HepG2 (cell line): ENCODE measurements around the gene SMARCA4. TPM values are rescaled to one million over a fixed set of nuclear protein-coding genes. Genes with fewer than 3 reads are reported as not detected.

Source experiments
- AGO2 ChIP-seq: fragments of 200-400 bp; formaldehyde crosslinking; optimal IDR thresholded peaks from 2 replicates; pipeline ENCODE3; 2017; ENCODE audit warnings: mild to moderate bottlenecking, low read depth, low read length, moderate library complexity
- BRD4 ChIP-seq: sonication (generic); formaldehyde crosslinking; IDR thresholded peaks from 2 replicates; pipeline ENCODE4 v1.4.0; 2020; ENCODE audit warnings: missing genetic modification reagents
- CBX2 ChIP-seq, 2 experiments: fragments of 200-600 bp in 1 of 2; sonication (generic); formaldehyde crosslinking in 1 of 2; IDR thresholded peaks; 2 replicates each; pipeline versions ENCODE4 v1.7.0 to v1.8.1; 2018 to 2022; ENCODE audit warnings: low read depth in 2 of 2, low read length in 1 of 2, mild to moderate bottlenecking in 1 of 2, missing genetic modification reagents in 1 of 2
- DR1 ChIP-seq: sonication (generic); formaldehyde crosslinking; IDR thresholded peaks from 2 replicates; pipeline ENCODE4 v1.8.0; 2021; ENCODE audit warnings: mild to moderate bottlenecking, missing genetic modification reagents, inconsistent platforms
- FOSL2 ChIP-seq: sonication (generic); formaldehyde crosslinking; IDR thresholded peaks from 2 replicates; pipeline ENCODE4 v1.4.0; 2020; ENCODE audit warnings: missing genetic modification reagents
- HNF4G ChIP-seq, 2 experiments: sonication (generic) in 1 of 2; formaldehyde crosslinking in 1 of 2; IDR thresholded peaks; 2 replicates each; pipeline versions ENCODE4 v1.4.0 to v1.6.1; 2011 to 2020; ENCODE audit warnings: borderline replicate concordance in 2 of 2, low read depth in 2 of 2, mild to moderate bottlenecking in 2 of 2, low read length in 1 of 2, missing genetic modification reagents in 1 of 2, moderate library complexity in 1 of 2
- KAT2B ChIP-seq: fragments of 150-350 bp; IDR thresholded peaks from 2 replicates; pipeline ENCODE4 v1.6.1; 2014; ENCODE audit warnings: low read depth, low read length, borderline replicate concordance
- KDM2A ChIP-seq: sonication (generic); formaldehyde crosslinking; IDR thresholded peaks from 2 replicates; pipeline ENCODE4 v1.4.0; 2020; ENCODE audit warnings: low read depth, missing genetic modification reagents, borderline replicate concordance
- KDM5A ChIP-seq: fragments of 200-600 bp; sonication (generic); IDR thresholded peaks from 2 replicates; pipeline ENCODE4 v1.7.0; 2018; ENCODE audit warnings: antibody characterized with exemption, mild to moderate bottlenecking, low read length, borderline replicate concordance
- NR2F6 ChIP-seq, 2 experiments: IDR thresholded peaks; 2 replicates each; pipeline ENCODE4 v1.6.1; 2016; ENCODE audit warnings: antibody characterized with exemption in 1 of 2, mild to moderate bottlenecking in 1 of 2
- POLR2AphosphoS2 ChIP-seq: IDR thresholded peaks from 2 replicates; pipeline ENCODE4 v1.6.1; 2011; ENCODE audit warnings: low read depth, low read length, improper control_type of control experiment
- RFX5 ChIP-seq: IDR thresholded peaks from 2 replicates; pipeline ENCODE4 v1.6.1; 2011; ENCODE audit warnings: low read depth, low read length, improper control_type of control experiment
- SALL1 ChIP-seq: sonication (generic); formaldehyde crosslinking; IDR thresholded peaks from 2 replicates; pipeline ENCODE4 v1.8.0; 2022; ENCODE audit warnings: mild to moderate bottlenecking, missing genetic modification reagents
- SP2 ChIP-seq: sonication (generic); formaldehyde crosslinking; IDR thresholded peaks from 2 replicates; pipeline ENCODE4 v1.5.1; 2020; ENCODE audit warnings: mild to moderate bottlenecking, missing genetic modification reagents
- TAF1 ChIP-seq: sonication (generic); formaldehyde crosslinking; IDR thresholded peaks from 2 replicates; pipeline ENCODE4 v1.4.0; 2020; ENCODE audit warnings: missing genetic modification reagents
- TMF1 ChIP-seq: sonication (generic); formaldehyde crosslinking; IDR thresholded peaks from 2 replicates; pipeline ENCODE4 v1.8.1; 2022; ENCODE audit warnings: low read depth, missing genetic modification reagents
- U2AF1 ChIP-seq: fragments of 200-400 bp; formaldehyde crosslinking; optimal IDR thresholded peaks from 2 replicates; pipeline ENCODE3; 2017; ENCODE audit warnings: mild to moderate bottlenecking, low read depth, low read length
- YY1 ChIP-seq: IDR thresholded peaks from 2 replicates; pipeline ENCODE4 v1.6.1; 2011; ENCODE audit warnings: low read length, low read depth, moderate library complexity, mild to moderate bottlenecking; ENCODE audit not compliant: insufficient read depth, insufficient replicate concordance
- ZFP62 ChIP-seq: sonication (generic); formaldehyde crosslinking; IDR thresholded peaks from 2 replicates; pipeline ENCODE4 v1.4.0; 2020; ENCODE audit warnings: missing genetic modification reagents
- ZNF446 ChIP-seq: sonication (generic); formaldehyde crosslinking; IDR thresholded peaks from 2 replicates; pipeline ENCODE4 v1.5.0; 2020; ENCODE audit warnings: mild to moderate bottlenecking, missing genetic modification reagents
- ZNF557 ChIP-seq: sonication (generic); formaldehyde crosslinking; IDR thresholded peaks from 2 replicates; pipeline ENCODE4 v1.4.0; 2020; ENCODE audit warnings: missing genetic modification reagents
- ZNF564 ChIP-seq: sonication (generic); formaldehyde crosslinking; IDR thresholded peaks from 2 replicates; pipeline ENCODE4 v1.8.1; 2023; ENCODE audit warnings: mild to moderate bottlenecking, missing genetic modification reagents
- ZNF577 ChIP-seq: sonication (generic); formaldehyde crosslinking; IDR thresholded peaks from 2 replicates; pipeline ENCODE4 v1.4.0; 2020; ENCODE audit warnings: mild to moderate bottlenecking, low read depth, missing genetic modification reagents, borderline replicate concordance
- ZNF709 ChIP-seq: sonication (generic); formaldehyde crosslinking; IDR thresholded peaks from 2 replicates; pipeline ENCODE4 v1.5.0; 2020; ENCODE audit warnings: mild to moderate bottlenecking, missing genetic modification reagents
- ZNF747 ChIP-seq: sonication (generic); formaldehyde crosslinking; IDR thresholded peaks from 2 replicates; pipeline ENCODE4 v1.8.1; 2023; ENCODE audit warnings: missing genetic modification reagents, mild to moderate bottlenecking, borderline replicate concordance
- ZSCAN29 ChIP-seq: sonication (generic); formaldehyde crosslinking; conservative IDR thresholded peaks from 2 replicates; pipeline ENCODE4 v1.4.0; 2020; ENCODE audit warnings: mild to moderate bottlenecking, missing genetic modification reagents
- polyA plus RNA-seq, 8 experiments: library from polyadenylated mRNA; depleted of rRNA in 3 of 8; stranded (reverse) in 7 of 8; unstranded in 1 of 8; fragments of >200 nt; fragmentation: Illumina TruSeq in 4 of 8; extraction: Trizol in 4 of 8; gene quantifications; 2 replicates each; pipeline versions ENCODE4 v1.2.1 to v1.2.3, GENCODE V29; 2011 to 2016; ENCODE audit warnings: low read depth in 4 of 8, missing spikeins in 1 of 8, mixed read lengths in 1 of 8; ENCODE audit not compliant: insufficient read depth in 1 of 8
- total RNA-seq, 5 experiments: library from RNA; depleted of rRNA; stranded (reverse); fragments of >200 nt; fragmentation: Illumina TruSeq; extraction: Trizol; gene quantifications; 2 replicates each; pipeline ENCODE4 v1.2.3, GENCODE V29; 2016; ENCODE audit warnings: low read depth in 1 of 5
- TF ChIP-seq, protein P1 (sequence below): IDR thresholded peaks from 2 replicates; pipeline ENCODE4 v1.6.1; 2018; ENCODE audit warnings: missing genetic modification reagents
- TF ChIP-seq, protein P2 (sequence below): sonication (generic); formaldehyde crosslinking; IDR thresholded peaks from 2 replicates; pipeline ENCODE4 v1.5.0; 2020; ENCODE audit warnings: missing genetic modification reagents

Gene SMARCA4
- total and polyA plus RNA-seq, 2 of the 13 experiments (the other 11 are each of a cell fraction or from before 2014, with no cell fraction given): 25.4 to 45.9 TPM

DNA sequence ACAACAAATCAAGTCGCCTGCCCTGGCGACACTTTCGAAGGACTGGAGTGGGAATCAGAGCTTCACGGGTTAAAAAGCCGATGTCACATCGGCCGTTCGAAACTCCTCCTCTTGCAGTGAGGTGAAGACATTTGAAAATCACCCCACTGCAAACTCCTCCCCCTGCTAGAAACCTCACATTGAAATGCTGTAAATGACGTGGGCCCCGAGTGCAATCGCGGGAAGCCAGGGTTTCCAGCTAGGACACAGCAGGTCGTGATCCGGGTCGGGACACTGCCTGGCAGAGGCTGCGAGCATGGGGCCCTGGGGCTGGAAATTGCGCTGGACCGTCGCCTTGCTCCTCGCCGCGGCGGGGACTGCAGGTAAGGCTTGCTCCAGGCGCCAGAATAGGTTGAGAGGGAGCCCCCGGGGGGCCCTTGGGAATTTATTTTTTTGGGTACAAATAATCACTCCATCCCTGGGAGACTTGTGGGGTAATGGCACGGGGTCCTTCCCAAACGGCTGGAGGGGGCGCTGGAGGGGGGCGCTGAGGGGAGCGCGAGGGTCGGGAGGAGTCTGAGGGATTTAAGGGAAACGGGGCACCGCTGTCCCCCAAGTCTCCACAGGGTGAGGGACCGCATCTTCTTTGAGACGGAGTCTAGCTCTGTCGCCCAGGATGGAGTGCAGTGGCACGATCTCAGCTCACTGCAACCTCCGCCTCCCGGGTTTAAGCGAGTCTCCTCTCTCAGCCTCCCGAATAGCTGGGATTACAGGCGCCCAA, 128.6 kb downstream of the SMARCA4 start, which contains the start of gene LDLR (continued):
- TF ChIP-seq SP2 (CRISPR knock-in tag) (no peak), TMF1 (CRISPR knock-in tag) (no peak), ZNF577 (CRISPR knock-in tag) (no peak), KDM5A (0 out of 2 replicates have a peak, but pooled peaks have one; percentile 37), DR1 (peak; percentile 56; the same call in 1 of the 2 replicates), SALL1 (CRISPR knock-in tag) (peak; percentile 68), ZNF557 (no peak), TAF1 (peak; percentile 89), KDM2A (peak; percentile 47), ZNF747 (CRISPR knock-in tag) (no peak), ZNF446 (CRISPR knock-in tag) (no peak), NR2F6 (IDR thresholded peaks at IDR 0.05) (no peak), NR2F6 (CRISPR knock-in tag; IDR thresholded peaks at IDR 0.05) (peak; percentile 33; the same call in 1 of the 2 replicates), ZSCAN29 (no peak), BRD4 (CRISPR knock-in tag) (no peak), CBX2 (IDR thresholded peaks at IDR 0.05; ENCODE audit: low read depth, low read length) (no peak), CBX2 (CRISPR knock-in tag; IDR thresholded peaks at IDR 0.05; ENCODE audit: low read depth) (no peak), ZNF564 (CRISPR knock-in tag) (0 out of 2 replicates have a peak, but pooled peaks have one; percentile 63), YY1 (peak; percentile 25), AGO2 (peak; percentile 76), RFX5 (no peak), FOSL2 (peak; percentile 50; the same call in 1 of the 2 replicates), KAT2B (no peak), ZFP62 (CRISPR knock-in tag) (no peak), POLR2AphosphoS2 (peak; percentile 79; the same call in 1 of the 2 replicates), HNF4G (IDR thresholded peaks at IDR 0.05; ENCODE audit: borderline replicate concordance, low read depth, low read length) (peak; percentile 7; the same call in 1 of the 2 replicates), HNF4G (CRISPR knock-in tag; IDR thresholded peaks at IDR 0.05; ENCODE audit: borderline replicate concordance, low read depth) (no peak), U2AF1 (no peak), ZNF709 (no peak)
- TF ChIP-seq, protein P1, sequence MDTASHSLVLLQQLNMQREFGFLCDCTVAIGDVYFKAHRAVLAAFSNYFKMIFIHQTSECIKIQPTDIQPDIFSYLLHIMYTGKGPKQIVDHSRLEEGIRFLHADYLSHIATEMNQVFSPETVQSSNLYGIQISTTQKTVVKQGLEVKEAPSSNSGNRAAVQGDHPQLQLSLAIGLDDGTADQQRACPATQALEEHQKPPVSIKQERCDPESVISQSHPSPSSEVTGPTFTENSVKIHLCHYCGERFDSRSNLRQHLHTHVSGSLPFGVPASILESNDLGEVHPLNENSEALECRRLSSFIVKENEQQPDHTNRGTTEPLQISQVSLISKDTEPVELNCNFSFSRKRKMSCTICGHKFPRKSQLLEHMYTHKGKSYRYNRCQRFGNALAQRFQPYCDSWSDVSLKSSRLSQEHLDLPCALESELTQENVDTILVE (CRISPR knock-in tag): no peak
- TF ChIP-seq, protein P2, sequence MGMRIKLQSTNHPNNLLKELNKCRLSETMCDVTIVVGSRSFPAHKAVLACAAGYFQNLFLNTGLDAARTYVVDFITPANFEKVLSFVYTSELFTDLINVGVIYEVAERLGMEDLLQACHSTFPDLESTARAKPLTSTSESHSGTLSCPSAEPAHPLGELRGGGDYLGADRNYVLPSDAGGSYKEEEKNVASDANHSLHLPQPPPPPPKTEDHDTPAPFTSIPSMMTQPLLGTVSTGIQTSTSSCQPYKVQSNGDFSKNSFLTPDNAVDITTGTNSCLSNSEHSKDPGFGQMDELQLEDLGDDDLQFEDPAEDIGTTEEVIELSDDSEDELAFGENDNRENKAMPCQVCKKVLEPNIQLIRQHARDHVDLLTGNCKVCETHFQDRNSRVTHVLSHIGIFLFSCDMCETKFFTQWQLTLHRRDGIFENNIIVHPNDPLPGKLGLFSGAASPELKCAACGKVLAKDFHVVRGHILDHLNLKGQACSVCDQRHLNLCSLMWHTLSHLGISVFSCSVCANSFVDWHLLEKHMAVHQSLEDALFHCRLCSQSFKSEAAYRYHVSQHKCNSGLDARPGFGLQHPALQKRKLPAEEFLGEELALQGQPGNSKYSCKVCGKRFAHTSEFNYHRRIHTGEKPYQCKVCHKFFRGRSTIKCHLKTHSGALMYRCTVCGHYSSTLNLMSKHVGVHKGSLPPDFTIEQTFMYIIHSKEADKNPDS: no peak
